ENCODE results near the gene LRFN4. TPM values are rescaled to one million over a fixed set of nuclear protein-coding genes. Genes with fewer than 3 reads are reported as not detected.

The LRFN4 gene
- total and polyA plus RNA-seq, 10 of the 15 experiments (the other 5 are each of a cell fraction or from before 2014, with no cell fraction given), result 0.03 to 43.8 (median 4.9) TPM

- no peaks in the 10 kb centered on the region for H3K9me3 ChIP-seq (replicated peaks; ENCODE audit: control insufficient read depth, insufficient read depth, low read length)
- ATAC-seq (0 out of 3 replicates have a peak, but pooled peaks have one; percentile 22), DNase-seq (ENCODE audit: low read depth, low spot score) (no peak), FAIRE-seq (no peak)
- CTCF ChIA-PET, result interaction anchor here (1.2 to 2.7 kb wide), 4 partner anchors 40 to 303 kb away, joined by 3 to 11 read pairs (median 10); partner anchors contain the start of gene RCE1
- no peak overlapping the region for H3K4me3 ChIP-seq
- intact Hi-C loops (cut with micrococcal nuclease; ENCODE audit: unreplicated experiment), result no loop called here
- SMC1A ChIA-PET (ENCODE audit: uncharacterized antibody, unreplicated experiment), result interaction anchor here (1.0 to 1.7 kb wide), 3 partner anchors 26 to 40 kb away, joined by 3 to 5 read pairs (median 4); no protein-coding TSS in a partner anchor
- WGBS (ENCODE audit: insufficient coverage, insufficient replicate concordance, low lambda C conversion rate, missing lambda C conversion rate), result 52% methylated on average over 10 of the region's 10 CpGs
- in situ Hi-C loops (cut with MboI), result loop anchor here (5.0 kb wide), 1 partner anchor 189 kb away; no protein-coding TSS in a partner anchor
- H3K36me3 ChIP-seq (ENCODE audit: control insufficient read depth in 2 of 2, insufficient read depth in 2 of 2, low read length in 1 of 2), result no peaks in the 10 kb centered on the region
- no peaks in the 10 kb centered on the region for H4K20me1 ChIP-seq (ENCODE audit: control insufficient read depth, insufficient read depth)
- RAD21 ChIA-PET (ENCODE audit: unreplicated experiment), result interaction anchor here (0.9 to 2.2 kb wide), 3 partner anchors 47 to 187 kb away, joined by 3 to 6 read pairs (median 5); no protein-coding TSS in a partner anchor
- peaks cover 0 to 1% of the 10 kb centered on the region in 2 experiments; a peak in 2 of 4 replicates for H3K27me3 ChIP-seq (replicated peaks in 1 of 2; ENCODE audit: control insufficient read depth in 2 of 2, insufficient read depth in 2 of 2, low read length in 1 of 2)
- no peak overlapping the region for H2AFZ ChIP-seq (ENCODE audit: control insufficient read depth, low read depth, low read length)
- no peaks in the 10 kb centered on the region for H3K79me2 ChIP-seq (ENCODE audit: control insufficient read depth, insufficient read depth, low read length)
- POLR2A ChIA-PET, result no interaction called here
- TF ChIP-seq ESRRA (IDR thresholded peaks at IDR 0.05; ENCODE audit: low read length), result no peak
- TF ChIP-seq EZH2 (IDR thresholded peaks at IDR 0.05; ENCODE audit: borderline replicate concordance, control insufficient read depth, low read depth, low read length), result no peak
- TF ChIP-seq ASH2L (IDR thresholded peaks at IDR 0.05; ENCODE audit: borderline replicate concordance, low read depth), result no peak
- TF ChIP-seq MLLT1 (IDR thresholded peaks at IDR 0.05), result no peak
- no peak for TF ChIP-seq ZSCAN29 (IDR thresholded peaks at IDR 0.05)
- TF ChIP-seq MAX (IDR thresholded peaks at IDR 0.05; ENCODE audit: low read depth, low read length), result no peak
- no peak for TF ChIP-seq TAF1 (IDR thresholded peaks at IDR 0.05; ENCODE audit: borderline replicate concordance, low read depth, low read length)
- TF ChIP-seq RELB (IDR thresholded peaks at IDR 0.05; ENCODE audit: low read depth), result no peak
- TF ChIP-seq NR2C2 (IDR thresholded peaks at IDR 0.05; ENCODE audit: borderline replicate concordance, control insufficient read depth, insufficient read length, low read depth), result no peak
- TF ChIP-seq NFXL1 (IDR thresholded peaks at IDR 0.05; ENCODE audit: borderline replicate concordance), result no peak
- no peak for TF ChIP-seq EED (IDR thresholded peaks at IDR 0.05; ENCODE audit: low read depth)
- no peak for TF ChIP-seq YY1 (IDR thresholded peaks at IDR 0.05; ENCODE audit: low read depth, low read length)
- no peak for TF ChIP-seq ZNF207 (IDR thresholded peaks at IDR 0.05; ENCODE audit: borderline replicate concordance)
- no TSS peak for BruUV-seq (replicated peaks)
- H3K9ac ChIP-seq (ENCODE audit: control insufficient read depth, insufficient read depth, low read length), result no peak overlapping the region
- H3K27ac ChIP-seq (ENCODE audit: control insufficient read depth, insufficient read depth), result no peak overlapping the region
- peaks cover 3% of the 10 kb centered on the region; the same call in 1 of the 2 replicates for H3K4me1 ChIP-seq (ENCODE audit: control insufficient read depth, insufficient read depth, low read length)
- no peak overlapping the region for H3K4me2 ChIP-seq (ENCODE audit: control insufficient read depth, insufficient read depth)
These were observed 24.6 kb downstream of the LRFN4 start for GRCh38 chr11:66881451-66881835.
